H9 (cell line): Measurements from ENCODE around the gene RAD9B. TPM values are rescaled to one million over a fixed set of nuclear protein-coding genes. Genes with fewer than 3 reads are reported as not detected.

Source experiments
- DNase-seq: peaks from one replicate; pipeline ENCODE4 v3.0.0-alpha.2; 2017
- H2AFZ ChIP-seq: one replicate; pipeline ENCODE4 v1.6.1; 2013; ENCODE audit warnings: mild to moderate bottlenecking, low read length, control low read depth, moderate library complexity
- H2AK5ac ChIP-seq: 2 replicates; pipeline ENCODE4 v1.6.1; 2013; ENCODE audit warnings: low read length, control low read depth, mixed read lengths; ENCODE audit not compliant: insufficient read length
- H2BK120ac ChIP-seq: one replicate; pipeline ENCODE4 v1.6.1; 2013; ENCODE audit warnings: low read depth, mild to moderate bottlenecking, low read length, control low read depth, inconsistent platforms; ENCODE audit not compliant: poor library complexity, severe bottlenecking
- H2BK12ac ChIP-seq: 2 replicates; pipeline ENCODE4 v1.6.1; 2013; ENCODE audit warnings: low read length, control low read depth, mixed read lengths, low read depth; ENCODE audit not compliant: insufficient read length
- H2BK15ac ChIP-seq: 2 replicates; pipeline ENCODE4 v1.6.1; 2013; ENCODE audit warnings: low read depth, low read length, control low read depth
- H2BK20ac ChIP-seq: one replicate; pipeline ENCODE4 v1.6.1; 2013; ENCODE audit warnings: low read depth, mild to moderate bottlenecking, low read length, control low read depth, inconsistent platforms; ENCODE audit not compliant: poor library complexity, severe bottlenecking
- H2BK5ac ChIP-seq: 2 replicates; pipeline ENCODE4 v1.6.1; 2013; ENCODE audit warnings: low read length, control low read depth, mixed read lengths; ENCODE audit not compliant: insufficient read length
- H3K14ac ChIP-seq: 2 replicates; pipeline ENCODE4 v1.6.1; 2013; ENCODE audit warnings: low read length, control low read depth; ENCODE audit not compliant: insufficient read depth
- H3K18ac ChIP-seq: 2 replicates; pipeline ENCODE4 v1.6.1; 2013; ENCODE audit warnings: low read depth, mild to moderate bottlenecking, mixed read lengths, low read length, control low read depth; ENCODE audit not compliant: insufficient read length
- H3K23ac ChIP-seq: 2 replicates; pipeline ENCODE4 v1.6.1; 2013; ENCODE audit warnings: low read length, control low read depth, mixed read lengths, low read depth; ENCODE audit not compliant: insufficient read length
- H3K23me2 ChIP-seq: 2 replicates; pipeline ENCODE4 v1.6.1; 2013; ENCODE audit warnings: low read depth, mild to moderate bottlenecking, mixed read lengths, low read length, control low read depth; ENCODE audit not compliant: insufficient read length, poor library complexity, severe bottlenecking
- H3K27ac ChIP-seq: 2 replicates; pipeline ENCODE4 v1.5.1; 2013; ENCODE audit warnings: low read length, control low read depth, mixed read lengths, low read depth; ENCODE audit not compliant: insufficient read length
- H3K27me3 ChIP-seq: 2 replicates; pipeline ENCODE4 v1.6.1; 2013; ENCODE audit warnings: low read length, control low read depth, inconsistent platforms; ENCODE audit not compliant: insufficient read depth
- H3K4ac ChIP-seq: 2 replicates; pipeline ENCODE4 v1.6.1; 2013; ENCODE audit warnings: low read depth, mild to moderate bottlenecking, control low read depth, inconsistent platforms, low read length, moderate library complexity
- H3K4me1 ChIP-seq: 2 replicates; pipeline ENCODE4 v1.6.1; 2013; ENCODE audit warnings: low read length, control low read depth, inconsistent platforms; ENCODE audit not compliant: insufficient read depth
- H3K4me2 ChIP-seq: 2 replicates; pipeline ENCODE4 v1.6.1; 2013; ENCODE audit warnings: low read length, control low read depth, mixed read lengths; ENCODE audit not compliant: insufficient read length, insufficient read depth
- H3K56ac ChIP-seq: 2 replicates; pipeline ENCODE4 v1.6.1; 2013; ENCODE audit warnings: low read depth, mild to moderate bottlenecking, mixed read lengths, low read length, control low read depth; ENCODE audit not compliant: insufficient read length
- H3K79me1 ChIP-seq: 2 replicates; pipeline ENCODE4 v1.6.1; 2013; ENCODE audit warnings: low read depth, mild to moderate bottlenecking, moderate library complexity, low read length, control low read depth, inconsistent platforms; ENCODE audit not compliant: insufficient read depth, poor library complexity, severe bottlenecking
- H3K79me2 ChIP-seq: 2 replicates; pipeline ENCODE4 v1.6.1; 2013; ENCODE audit warnings: low read length, control low read depth, inconsistent platforms; ENCODE audit not compliant: insufficient read depth
- H3K9ac ChIP-seq: 2 replicates; pipeline ENCODE4 v1.6.1; 2013; ENCODE audit warnings: low read length, control low read depth, mixed read lengths; ENCODE audit not compliant: insufficient read length; ENCODE audit errors: extremely low read depth
- H3K9me3 ChIP-seq: one replicate; pipeline ENCODE4 v1.6.1; 2013; ENCODE audit warnings: low read depth, low read length, inconsistent platforms; ENCODE audit not compliant: control insufficient read depth
- H3T11ph ChIP-seq: one replicate; pipeline ENCODE4 v1.6.1; 2013; ENCODE audit warnings: mild to moderate bottlenecking, low read length, control low read depth, inconsistent platforms
- H4K20me1 ChIP-seq: one replicate; pipeline ENCODE4 v1.6.1; 2013; ENCODE audit not compliant: control insufficient read depth, insufficient read length, insufficient read depth
- H4K5ac ChIP-seq: 2 replicates; pipeline ENCODE4 v1.6.1; 2013; ENCODE audit warnings: low read depth, mild to moderate bottlenecking, mixed read lengths, low read length, control low read depth; ENCODE audit not compliant: insufficient read length
- H4K8ac ChIP-seq: replicated peaks from 2 replicates; pipeline ENCODE4 v1.6.1; 2013; ENCODE audit warnings: low read length, control low read depth, mixed read lengths, low read depth; ENCODE audit not compliant: insufficient read length
- H4K91ac ChIP-seq: 2 replicates; pipeline ENCODE4 v1.6.1; 2013; ENCODE audit warnings: low read depth, mild to moderate bottlenecking, moderate library complexity, mixed read lengths, low read length, control low read depth; ENCODE audit not compliant: insufficient read length
- H3K27ac Mint-ChIP-seq, 3 experiments: 2 replicates in 2 of 3; 3 replicates in 1 of 3; pipeline ENCODE4 v1.8.0; 2020 to 2021; ENCODE audit warnings: mixed read lengths in 3 of 3, mild to moderate bottlenecking in 1 of 3, moderate library complexity in 1 of 3
- H3K27me3 Mint-ChIP-seq: 2 replicates; pipeline ENCODE4 v1.8.0; 2021; ENCODE audit warnings: low read depth, mild to moderate bottlenecking, moderate library complexity, mixed read lengths
- H3K36me3 Mint-ChIP-seq, 3 experiments: 2 replicates in 2 of 3; 3 replicates in 1 of 3; pipeline ENCODE4 v1.8.0; 2020 to 2021; ENCODE audit warnings: low read depth in 3 of 3, mixed read lengths in 3 of 3; ENCODE audit not compliant: insufficient read depth in 1 of 3
- H3K4me1 Mint-ChIP-seq, 2 experiments: 2 replicates each; pipeline ENCODE4 v1.8.0; 2020; ENCODE audit warnings: mixed read lengths in 2 of 2
- H3K4me3 Mint-ChIP-seq, 2 experiments: 2 replicates in 1 of 2; 3 replicates in 1 of 2; pipeline ENCODE4 v1.8.0; 2020 to 2021; ENCODE audit warnings: mild to moderate bottlenecking in 2 of 2, mixed read lengths in 2 of 2, moderate library complexity in 1 of 2
- H3K9me3 Mint-ChIP-seq, 2 experiments: 2 replicates in 1 of 2; 3 replicates in 1 of 2; pipeline ENCODE4 v1.8.0; 2020; ENCODE audit warnings: mild to moderate bottlenecking in 2 of 2, mixed read lengths in 2 of 2, moderate library complexity in 1 of 2
- WGBS: extraction: QIAGEN DNeasy Blood & Tissue Kit; methylation state at CpG from one replicate; pipeline ENCODE4 v1.1.7; 2013; ENCODE audit warnings: missing lambda C conversion rate, low lambda C conversion rate, mixed read lengths; ENCODE audit not compliant: insufficient read length; ENCODE audit errors: extremely low coverage; 5-methylcytosine and 5-hydroxymethylcytosine counted together
- total RNA-seq: library from RNA; stranded (reverse); gene quantifications from 2 replicates; pipeline ENCODE4 v1.2.1, GENCODE V29; 2021
- TF ChIP-seq, protein P1 (sequence below): fragments of 200-600 bp; sonication (generic); conservative IDR thresholded peaks from 3 replicates; pipeline ENCODE4 v1.8.0; 2021; ENCODE audit warnings: antibody characterized with exemption, mild to moderate bottlenecking

The RAD9B gene
- total RNA-seq, 1 experiment from 2014 or later = not detected

DNA sequence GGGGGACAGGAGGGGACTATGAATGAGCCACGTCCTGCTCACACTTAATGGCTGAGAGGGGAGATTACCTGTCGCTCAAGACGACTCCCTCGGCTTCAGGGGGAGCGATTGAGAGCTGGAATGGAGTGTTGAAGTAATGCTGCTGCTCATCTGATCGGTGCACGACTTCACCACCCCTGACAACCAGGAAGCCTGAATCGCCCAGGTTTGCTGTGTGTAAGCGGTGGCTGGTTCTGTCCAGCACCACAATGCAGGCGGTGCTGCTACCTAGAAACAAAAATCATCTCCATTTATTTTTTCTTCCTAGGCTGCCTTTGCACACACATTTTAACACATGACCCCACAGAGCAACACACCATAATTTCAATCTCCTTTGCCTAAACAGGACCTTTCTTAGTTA is 43.7 kb downstream of the RAD9B start:
- Histone ChIP-seq H3K14ac (no peak overlapping the region), H3K27ac (no peak overlapping the region), H3K79me1 (no peaks in the 10 kb centered on the region), H2BK20ac (no peak overlapping the region), H2BK5ac (no peak overlapping the region), H3T11ph (no peak overlapping the region), H4K5ac (no peak overlapping the region), H2AK5ac (no peak overlapping the region), H3K4ac (no peak overlapping the region), H3K23ac (no peak overlapping the region), H2AFZ (no peak overlapping the region), H2BK120ac (no peak overlapping the region), H4K20me1 (no peaks in the 10 kb centered on the region), H2BK12ac (no peak overlapping the region), H3K56ac (no peak overlapping the region), H3K9ac (no peak overlapping the region), H4K91ac (no peak overlapping the region), H4K8ac (no peak overlapping the region), H3K18ac (no peak overlapping the region), H3K27me3 (no peaks in the 10 kb centered on the region), H3K23me2 (no peaks in the 10 kb centered on the region), H2BK15ac (no peak overlapping the region), H3K4me1 (no peaks in the 10 kb centered on the region), H3K9me3 (no peaks in the 10 kb centered on the region), H3K79me2 (0 out of 2 replicates have a peak, but pooled peaks cover 2% of the 10 kb centered on the region), H3K4me2 (no peak overlapping the region)
- 0 out of 7 replicates have a peak overlapping the region, but pooled peaks of 1 of the 3 experiments have one; percentile 37 for H3K27ac Mint-ChIP-seq
- H3K27me3 Mint-ChIP-seq = no peaks in the 10 kb centered on the region
- no CpG with 5 or more reads among the region's 10 CpGs for WGBS
- peaks cover 3 to 7% of the 10 kb centered on the region in 2 experiments; a peak in 1 of 4 replicates for H3K4me1 Mint-ChIP-seq
- TF ChIP-seq, protein P1, sequence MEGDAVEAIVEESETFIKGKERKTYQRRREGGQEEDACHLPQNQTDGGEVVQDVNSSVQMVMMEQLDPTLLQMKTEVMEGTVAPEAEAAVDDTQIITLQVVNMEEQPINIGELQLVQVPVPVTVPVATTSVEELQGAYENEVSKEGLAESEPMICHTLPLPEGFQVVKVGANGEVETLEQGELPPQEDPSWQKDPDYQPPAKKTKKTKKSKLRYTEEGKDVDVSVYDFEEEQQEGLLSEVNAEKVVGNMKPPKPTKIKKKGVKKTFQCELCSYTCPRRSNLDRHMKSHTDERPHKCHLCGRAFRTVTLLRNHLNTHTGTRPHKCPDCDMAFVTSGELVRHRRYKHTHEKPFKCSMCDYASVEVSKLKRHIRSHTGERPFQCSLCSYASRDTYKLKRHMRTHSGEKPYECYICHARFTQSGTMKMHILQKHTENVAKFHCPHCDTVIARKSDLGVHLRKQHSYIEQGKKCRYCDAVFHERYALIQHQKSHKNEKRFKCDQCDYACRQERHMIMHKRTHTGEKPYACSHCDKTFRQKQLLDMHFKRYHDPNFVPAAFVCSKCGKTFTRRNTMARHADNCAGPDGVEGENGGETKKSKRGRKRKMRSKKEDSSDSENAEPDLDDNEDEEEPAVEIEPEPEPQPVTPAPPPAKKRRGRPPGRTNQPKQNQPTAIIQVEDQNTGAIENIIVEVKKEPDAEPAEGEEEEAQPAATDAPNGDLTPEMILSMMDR = no peak
- H3K36me3 Mint-ChIP-seq = peaks cover 9 to 26% (median 22%) of the 10 kb centered on the region in 3 experiments
- H3K4me3 Mint-ChIP-seq = no peak overlapping the region
- no peaks in the 10 kb centered on the region for H3K9me3 Mint-ChIP-seq
- no peak for DNase-seq
